Tongue (tissue), 2 donors: Measurements from ENCODE around the gene RABL3. TPM values are rescaled to one million over a fixed set of nuclear protein-coding genes. Genes with fewer than 3 reads are reported as not detected.
"Not testable (repeated sequence)": the region's sequence is repeated elsewhere in the genome, so short reads cannot be mapped to it uniquely, and the experiment has no call there.

Experiments
- DNase-seq: peaks from one replicate; pipeline ENCODE4 v3.0.0-alpha.2; 2015
- total RNA-seq: library from RNA; depleted of rRNA; stranded (reverse); fragments of >200 nt; gene quantifications from one replicate; pipeline ENCODE4 v1.2.3, GENCODE V29; 2014

The RABL3 gene
- total RNA-seq, 1 donor from 2014 or later, result 17.3 TPM

DNA sequence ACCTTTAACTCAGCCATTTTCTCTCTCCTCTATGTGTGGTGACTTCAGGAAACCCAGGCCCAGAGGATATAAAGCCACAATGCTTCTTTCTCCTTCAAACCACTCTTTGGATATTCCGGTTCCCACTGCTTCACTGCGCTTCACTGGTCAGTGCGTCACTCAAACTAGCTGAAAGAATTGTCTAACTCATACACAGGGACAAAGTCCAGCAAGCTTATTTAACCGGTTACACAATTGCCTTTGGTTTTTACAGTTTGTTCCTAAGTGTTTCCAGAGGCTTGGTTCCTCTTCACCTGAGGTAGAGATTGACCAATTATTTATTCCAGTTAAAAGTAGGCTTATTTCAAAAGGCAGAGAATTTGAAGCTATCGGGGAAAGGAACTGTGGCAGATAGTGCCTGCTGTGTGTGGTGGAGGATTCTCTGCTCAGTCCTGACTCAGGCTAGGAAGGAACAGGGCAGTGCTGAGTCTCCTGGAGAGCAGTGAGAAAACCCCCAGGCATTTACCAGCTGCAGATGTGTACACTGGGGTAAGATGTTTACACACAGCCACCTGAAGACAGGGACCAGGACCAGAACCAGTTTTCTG is 60.1 kb downstream of the RABL3 start, which contains the start of gene HGD:
HGD (minus strand) TSS at position 145 of the 587 bp plus-strand sequence; CDS start at position 17, 128 bp downstream.
- no peak for DNase-seq

DNA sequence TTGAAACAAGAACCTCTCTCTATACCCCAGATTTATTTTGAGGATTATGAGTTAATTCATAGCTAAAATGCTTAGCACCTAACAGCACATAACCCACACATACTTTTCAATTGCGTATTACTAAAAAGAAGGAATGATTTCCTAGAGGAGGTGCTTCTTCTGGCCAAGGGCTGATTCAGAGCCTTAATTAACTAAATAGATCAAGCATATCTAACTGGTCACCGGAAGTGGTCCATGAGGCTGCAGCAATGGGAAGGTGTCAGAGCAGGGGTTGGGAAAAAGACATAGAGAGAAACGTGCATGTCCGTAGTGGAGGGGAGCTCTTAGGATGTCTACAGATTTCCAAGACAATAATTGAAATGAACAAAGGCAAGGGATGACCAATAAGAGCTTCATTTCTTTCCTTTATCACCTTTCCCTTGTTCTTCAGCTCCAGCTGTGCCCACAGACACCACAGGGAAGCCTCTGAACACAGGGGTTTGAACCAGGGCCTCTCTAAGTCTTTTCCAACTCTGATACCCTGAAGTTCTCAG is 60.7 kb downstream of the RABL3 start:
- no peak for DNase-seq

DNA sequence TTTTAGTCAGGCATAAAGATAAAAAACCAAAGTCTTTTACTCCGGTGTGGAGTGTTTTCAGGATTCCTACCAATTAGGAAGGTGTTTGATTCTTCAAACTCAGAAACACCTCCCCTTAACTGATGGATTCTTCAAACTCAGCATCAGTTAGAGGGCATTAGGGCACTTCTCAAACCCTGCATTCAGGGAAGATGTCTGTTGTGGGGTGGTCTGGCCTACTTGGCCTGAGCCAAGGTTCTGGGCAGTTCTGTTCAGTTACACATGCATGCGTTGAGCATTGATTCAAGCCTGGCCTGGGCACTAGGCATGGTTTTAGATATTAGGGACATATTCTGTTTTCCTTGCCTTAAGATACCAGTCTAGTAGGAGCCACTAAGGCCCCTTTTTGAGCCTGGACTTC is 61.3 kb downstream of the RABL3 start:
- no peak for DNase-seq

DNA sequence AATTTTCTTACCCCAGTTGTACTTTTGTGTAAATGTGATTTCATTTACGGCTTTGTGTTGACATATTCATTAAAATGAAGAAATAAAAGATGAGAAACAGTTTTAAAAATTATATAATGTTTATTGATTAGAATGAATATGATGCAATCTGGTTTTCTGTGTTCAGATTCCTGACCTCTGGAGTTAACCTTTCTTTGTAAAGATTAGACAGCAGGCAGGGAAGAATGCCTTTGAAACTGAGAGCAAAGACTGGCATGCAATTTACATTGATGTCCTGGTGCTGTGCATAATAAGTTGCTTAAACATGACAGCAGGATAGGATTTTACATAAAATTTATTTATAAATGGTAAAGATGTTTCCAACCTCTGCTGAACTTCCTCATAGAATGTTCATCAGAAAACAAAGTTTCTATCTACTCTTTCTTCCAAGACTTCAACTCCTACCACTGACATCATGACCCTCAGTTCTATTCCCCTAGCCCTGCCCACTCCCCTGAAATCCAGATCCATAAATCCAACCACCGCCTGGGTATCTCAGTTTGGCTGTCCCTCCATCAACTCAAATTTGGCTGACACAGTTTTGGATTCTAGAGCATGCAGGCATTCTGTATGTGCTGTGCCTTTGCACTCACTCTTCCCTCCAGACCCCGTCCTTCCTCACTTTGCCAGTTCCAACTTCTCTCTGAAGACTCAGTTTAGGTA is 62.0 kb downstream of the RABL3 start:
- no peak for DNase-seq

DNA sequence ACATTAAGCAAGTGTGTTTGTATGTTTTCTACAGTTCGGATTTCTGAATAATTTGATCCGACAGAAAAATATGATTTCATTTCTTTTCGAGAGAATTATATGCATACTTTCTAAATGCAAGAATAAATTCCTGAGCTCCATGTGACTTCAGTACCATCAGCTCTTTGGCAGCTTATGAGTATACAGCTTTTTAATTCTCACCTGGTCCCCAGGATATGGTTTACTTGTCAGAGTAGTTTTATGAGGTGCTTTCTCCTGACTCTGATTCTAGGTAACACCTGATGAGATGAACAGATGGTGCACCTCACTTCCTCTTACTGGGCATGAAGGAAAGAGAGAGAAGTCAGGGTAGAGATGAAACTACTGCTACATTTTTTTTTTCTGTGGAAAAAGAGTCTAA is 63.3 kb downstream of the RABL3 start:
- no peak for DNase-seq

DNA sequence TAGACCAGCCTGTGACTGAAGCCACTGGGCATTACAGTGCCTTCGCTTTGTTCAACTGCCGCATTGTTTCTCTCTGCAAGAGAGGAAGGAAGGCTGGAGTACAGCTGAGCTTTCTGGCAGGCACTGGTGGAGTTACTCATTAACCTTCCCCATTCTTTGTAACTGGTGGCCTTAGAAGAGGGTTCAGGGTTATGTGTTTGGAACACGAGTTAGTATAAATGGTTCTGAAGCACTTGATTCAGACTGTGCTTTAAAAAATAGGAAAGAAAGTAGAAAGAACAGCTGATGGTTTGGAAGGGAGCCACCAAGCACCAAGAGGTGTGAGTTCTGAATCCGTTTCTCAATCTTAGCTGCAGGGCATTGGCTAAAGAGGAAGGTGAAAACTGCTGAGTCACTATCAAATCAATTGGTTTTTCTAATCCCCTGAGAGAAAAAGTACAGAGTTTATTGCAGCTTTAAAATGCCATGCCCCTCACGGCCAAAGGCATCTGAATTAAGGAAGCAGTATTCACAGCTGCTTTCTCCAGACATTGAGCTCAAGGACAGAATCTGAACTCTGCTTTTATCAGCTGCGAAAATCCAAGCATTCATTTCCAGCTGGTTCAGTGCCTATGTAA is 63.9 kb downstream of the RABL3 start:
- peak; percentile 27 for DNase-seq

DNA sequence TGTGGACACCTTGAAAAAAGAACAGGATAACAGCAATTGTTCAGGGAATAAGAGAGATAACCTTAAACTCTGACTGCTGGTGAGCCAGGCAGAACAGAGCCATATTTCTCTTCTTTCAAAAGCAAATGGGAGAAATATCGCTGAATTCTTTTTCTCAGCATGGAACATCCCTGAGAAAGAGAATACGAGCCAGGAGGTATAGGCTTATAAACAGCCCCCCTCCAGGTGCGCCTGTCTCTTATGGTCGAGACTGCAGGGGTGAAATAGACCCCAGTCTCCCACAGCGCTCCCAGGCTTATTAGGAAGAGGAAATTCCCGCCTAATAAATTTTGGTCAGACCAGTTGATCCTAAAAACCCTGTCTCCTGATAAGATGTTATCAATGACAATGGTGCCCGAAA is 65.1 kb downstream of the RABL3 start:
- not testable (repeated sequence) for DNase-seq

DNA sequence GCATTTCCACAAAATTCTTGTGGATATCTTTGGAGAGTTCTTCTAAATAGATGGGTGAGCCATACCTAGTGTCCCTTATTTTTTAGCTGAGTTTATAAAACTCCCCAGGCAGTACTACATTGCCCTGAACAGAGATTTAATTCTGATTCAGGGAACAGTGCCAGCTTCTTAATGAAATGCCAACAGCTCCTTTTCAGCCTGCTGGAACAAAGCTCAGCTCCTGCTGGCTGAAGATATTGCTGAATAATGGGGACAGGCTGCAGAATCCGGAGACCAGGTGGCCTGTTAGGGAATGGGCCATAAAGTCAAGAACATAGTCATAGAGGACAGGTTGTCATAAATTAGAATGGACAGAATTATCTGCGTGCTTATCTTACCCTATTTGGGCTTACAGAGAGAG is 69.2 kb downstream of the RABL3 start:
- no peak for DNase-seq

DNA sequence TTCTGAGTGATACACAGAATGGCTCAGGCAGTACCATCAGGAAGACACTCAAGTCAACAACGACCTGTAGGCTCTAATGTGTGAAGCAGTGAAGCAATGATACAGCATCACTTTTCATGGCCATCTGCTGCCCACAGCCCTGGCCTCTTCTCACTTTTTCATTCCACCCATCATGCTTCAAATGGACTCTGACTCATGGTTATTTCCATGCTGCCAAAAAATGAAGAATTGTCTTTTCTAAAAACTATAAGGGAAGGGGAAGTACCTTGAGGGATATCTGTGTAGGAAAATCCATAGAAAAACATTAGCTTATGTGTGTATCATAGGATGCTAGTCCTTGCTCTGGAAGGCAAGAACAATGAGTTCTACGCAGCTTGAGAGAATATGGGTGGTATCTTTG is 71.7 kb downstream of the RABL3 start:
- no peak for DNase-seq

DNA sequence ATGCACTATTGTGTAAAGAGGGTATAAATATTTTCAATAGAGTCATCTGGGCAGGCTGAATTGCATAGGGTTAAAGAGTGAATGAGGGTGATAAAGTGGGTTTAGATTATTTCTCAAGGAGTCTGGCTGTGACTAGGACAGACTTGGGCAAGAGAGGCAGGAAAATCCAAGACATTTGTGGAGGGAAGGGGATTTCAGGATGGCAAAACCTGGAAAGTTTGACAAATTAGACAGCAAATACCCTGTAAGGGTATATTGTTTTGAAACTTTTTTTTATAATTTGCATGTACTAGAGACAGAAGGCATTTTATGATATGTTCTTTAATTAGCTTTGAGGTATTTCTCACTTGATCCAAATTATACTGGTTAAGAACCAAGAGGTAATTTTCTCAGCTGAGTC is 77.4 kb downstream of the RABL3 start:
- no peak for DNase-seq

DNA sequence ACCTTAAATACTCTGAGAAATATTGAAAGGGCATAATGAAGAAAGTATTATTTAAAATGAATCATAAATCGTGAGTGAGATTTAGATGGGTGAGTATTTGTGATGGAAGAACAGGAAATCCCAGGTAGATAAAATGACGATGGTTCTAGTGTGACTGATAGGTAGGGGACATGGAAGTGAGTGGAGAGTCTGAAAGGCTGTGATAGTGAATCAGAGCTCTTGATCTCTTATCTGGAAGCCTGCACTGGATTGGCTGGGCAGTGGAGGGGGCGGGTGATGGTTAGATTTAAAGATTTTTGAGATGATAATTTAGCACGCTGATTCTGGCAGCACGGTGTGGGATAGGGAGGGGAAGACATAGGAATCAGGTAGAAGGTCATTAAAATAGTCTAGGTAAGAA is 80.4 kb downstream of the RABL3 start:
- DNase-seq, result no peak

DNA sequence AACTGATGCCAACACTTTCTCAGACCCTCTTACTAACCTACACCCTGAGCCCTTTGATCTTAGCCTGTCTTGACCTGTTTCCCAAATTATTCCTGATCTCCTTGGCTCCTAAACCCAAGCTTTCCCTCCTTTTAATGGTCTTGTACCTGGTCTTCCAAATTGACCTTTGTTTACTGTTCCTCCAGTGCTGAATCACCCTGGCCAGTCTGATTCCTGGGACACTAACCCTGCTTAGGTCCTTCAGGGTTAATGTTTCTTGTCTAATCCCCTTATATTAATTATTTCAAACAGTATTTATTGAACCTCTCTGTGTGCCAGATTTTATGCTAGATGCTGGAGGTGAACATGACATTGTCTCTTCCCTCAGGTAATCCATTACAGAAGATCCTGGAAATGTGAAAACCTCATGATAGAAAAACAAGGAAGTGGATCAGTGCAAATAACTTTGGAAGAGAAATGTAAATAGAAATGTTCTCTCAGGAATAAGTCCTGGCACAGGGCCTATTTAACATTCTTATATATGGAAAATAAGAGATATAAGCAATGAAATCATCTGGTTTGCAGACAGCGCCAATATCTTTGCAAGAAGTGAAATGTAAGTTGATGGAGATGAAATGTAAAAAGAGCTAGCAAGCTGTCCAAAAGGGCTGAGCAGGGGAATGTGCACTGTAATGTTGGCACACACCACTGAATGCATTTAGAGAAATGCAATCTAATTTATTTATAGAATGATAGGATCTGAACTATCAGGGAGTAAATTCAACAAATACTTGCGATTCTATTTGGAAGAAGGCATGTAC is 81.0 kb downstream of the RABL3 start:
- peak; percentile 10 for DNase-seq

DNA sequence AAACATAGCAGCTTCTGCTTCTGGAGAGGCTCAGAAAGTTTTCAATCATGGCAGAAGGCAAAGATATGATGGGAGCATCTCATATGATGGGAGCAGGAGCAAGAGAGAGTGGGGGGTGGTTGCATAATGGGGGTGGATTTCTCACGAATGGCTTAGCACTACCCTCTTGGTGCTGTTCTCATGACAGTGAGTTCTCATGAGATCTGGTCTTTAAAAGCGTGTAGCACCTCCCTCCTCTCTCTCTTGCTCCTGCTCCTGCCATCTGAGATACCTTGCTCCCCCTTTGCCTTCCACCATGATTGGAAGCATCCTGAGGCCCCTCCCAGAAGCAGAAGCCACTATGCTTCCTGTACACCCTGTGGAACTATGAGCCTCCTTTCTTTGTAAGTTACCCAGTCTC is 82.5 kb downstream of the RABL3 start:
- DNase-seq, result no peak

DNA sequence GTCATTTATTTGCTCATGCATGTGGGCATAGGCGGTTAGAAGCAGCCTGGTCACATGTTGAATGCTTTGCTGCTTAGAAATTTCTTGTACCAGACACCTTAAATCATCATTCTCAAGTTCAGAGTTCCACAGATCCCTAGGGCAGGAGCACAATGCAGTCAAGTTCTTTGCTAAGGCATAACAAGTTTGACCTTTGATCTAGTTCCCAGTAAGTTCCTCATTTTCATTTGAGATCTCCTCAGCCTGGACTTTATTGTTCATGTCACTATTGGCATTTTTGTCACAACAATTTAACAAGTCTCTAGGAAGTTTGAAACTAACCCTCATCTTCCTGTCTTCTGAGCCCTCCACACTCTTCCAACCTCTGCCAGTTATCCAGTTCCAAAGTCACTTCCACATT is 83.0 kb downstream of the RABL3 start:
- DNase-seq, result no peak

DNA sequence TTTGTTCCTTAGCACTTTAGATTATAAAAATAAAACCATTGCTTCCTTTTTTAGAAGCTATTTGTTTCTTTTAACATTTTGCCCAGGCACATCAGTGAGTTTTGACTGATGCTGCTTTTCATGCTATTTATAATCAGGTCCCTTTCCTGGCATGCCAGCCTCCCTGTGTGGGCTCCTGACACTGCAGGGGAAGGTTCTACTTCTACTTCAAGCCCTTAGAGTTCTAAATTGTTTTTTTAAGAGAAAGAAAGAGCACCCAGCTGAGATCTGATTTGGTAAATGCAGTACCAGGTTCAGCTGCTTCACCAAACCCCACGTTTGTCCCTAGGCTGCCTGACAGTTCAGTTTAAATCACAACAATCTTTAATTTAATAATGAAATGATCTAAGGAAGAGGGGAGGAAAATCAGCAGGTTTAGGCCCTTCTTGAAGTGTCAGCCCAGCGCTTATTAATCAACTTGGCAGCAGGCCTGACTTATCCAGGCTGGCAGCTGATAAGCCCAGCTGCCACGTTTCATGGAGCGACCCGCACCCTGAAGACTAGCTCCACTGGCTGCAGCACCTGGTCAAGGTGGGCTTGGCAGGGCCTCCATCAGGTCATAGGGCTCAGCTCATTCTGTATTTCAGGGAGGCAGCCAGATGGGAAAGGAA is 89.3 kb downstream of the RABL3 start:
- no peak for DNase-seq

DNA sequence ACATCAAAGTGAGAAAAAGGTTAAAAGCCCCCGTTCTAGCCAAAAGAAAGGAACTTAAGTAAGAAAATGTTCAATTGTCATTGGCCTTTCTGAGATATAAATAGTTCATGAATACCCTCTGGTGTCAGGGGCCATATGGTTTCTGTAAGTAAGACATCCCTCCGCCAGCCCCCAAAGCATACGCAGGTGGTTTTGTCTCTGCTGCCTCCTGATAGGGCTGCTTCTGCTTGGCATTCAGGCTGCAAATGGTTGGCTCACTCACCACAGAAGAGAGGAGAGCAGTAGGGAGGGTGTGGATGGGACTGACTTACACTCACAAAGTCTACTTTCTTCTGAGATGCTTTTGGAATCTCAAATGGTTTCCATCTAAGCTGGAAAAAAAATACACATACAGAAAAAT is 90.0 kb downstream of the RABL3 start:
- DNase-seq, result peak; percentile 11

DNA sequence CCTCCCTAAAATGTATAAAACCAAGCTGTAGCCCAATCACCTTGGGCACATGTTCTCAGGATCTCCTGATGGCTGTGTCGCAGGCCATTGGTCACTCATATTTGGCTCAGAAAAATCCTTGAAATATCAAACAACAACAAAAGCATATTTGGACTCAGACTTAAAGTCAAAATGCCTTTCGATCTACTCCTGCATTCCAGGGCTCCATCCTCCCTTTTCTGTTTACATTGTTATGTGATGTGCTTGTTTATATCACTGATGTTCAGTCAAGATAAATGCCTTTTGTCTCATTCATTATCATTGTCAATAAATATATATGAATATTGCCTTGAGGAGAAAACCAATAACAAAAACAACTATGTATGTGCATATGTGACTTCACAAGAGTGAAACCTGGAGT is 92.0 kb downstream of the RABL3 start:
- no peak for DNase-seq

DNA sequence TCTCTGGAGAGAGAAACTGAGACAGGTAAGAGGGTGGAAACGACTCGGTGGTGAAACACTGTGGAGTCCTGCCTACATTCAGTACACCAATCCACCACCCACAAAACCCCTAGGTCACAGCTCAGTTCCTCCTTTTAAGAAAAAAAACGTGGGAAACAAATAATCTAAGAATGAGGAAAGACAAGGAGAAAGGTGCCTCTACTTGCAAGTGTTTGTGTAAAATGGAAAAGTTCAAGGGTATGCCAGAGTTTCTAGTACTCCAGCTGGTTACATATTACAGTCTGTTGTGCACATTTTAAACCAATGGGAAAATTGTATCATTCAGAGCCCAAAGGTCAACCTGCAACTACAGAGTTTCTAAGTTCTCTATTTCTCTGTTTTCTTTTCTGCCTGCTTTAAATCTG is 92.5 kb downstream of the RABL3 start:
- DNase-seq, result no peak

DNA sequence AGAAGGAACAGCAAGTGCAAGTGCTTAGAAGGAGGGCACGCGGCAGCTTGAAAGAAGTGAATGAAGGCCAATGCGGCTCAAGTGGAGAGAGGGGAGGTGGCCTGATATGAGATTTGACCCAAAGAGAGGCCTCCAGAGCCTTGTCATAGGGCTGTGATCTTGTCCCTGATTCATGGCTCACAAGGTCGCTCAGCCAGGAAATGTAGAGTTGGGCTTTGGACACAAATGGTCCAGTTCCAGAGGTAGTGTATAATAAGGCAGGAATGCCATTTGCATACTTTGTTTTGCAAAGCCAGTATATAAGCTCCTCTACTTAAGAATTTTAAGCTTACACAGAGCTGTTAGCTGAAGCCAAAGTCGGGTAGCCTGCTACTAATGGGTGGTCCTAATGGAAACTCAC is 94.0 kb downstream of the RABL3 start:
- DNase-seq, result no peak

DNA sequence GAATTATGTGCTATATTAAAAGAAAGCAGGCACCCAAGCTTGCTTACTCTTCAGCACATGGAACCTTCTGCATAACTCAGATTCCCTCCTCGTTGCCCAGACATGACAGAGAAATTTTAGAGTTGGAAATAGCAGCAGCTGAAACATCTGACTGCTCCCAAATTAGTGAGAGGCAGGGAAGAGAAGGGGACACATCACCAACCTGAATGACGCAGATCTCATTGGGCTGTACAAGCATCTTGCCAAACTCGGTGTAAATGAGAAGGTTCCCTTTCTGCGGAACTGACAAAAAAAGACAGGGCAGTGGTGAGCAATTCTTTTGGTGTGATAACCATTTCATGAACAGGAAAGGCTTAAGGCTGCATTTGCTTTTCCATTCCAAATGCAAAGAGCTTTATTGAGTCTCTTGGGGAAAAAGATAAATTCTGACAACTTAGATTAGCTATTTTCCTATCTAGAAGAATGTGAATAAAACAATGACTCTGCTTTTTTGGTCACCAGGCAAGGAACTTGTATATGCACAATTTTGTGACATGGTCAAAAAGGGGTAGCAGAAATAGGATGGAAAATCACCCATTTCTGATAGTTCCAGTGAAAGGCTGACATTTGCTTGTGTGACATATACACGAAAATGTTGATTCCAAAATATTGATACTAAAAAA is 95.4 kb downstream of the RABL3 start:
- no peak for DNase-seq

DNA sequence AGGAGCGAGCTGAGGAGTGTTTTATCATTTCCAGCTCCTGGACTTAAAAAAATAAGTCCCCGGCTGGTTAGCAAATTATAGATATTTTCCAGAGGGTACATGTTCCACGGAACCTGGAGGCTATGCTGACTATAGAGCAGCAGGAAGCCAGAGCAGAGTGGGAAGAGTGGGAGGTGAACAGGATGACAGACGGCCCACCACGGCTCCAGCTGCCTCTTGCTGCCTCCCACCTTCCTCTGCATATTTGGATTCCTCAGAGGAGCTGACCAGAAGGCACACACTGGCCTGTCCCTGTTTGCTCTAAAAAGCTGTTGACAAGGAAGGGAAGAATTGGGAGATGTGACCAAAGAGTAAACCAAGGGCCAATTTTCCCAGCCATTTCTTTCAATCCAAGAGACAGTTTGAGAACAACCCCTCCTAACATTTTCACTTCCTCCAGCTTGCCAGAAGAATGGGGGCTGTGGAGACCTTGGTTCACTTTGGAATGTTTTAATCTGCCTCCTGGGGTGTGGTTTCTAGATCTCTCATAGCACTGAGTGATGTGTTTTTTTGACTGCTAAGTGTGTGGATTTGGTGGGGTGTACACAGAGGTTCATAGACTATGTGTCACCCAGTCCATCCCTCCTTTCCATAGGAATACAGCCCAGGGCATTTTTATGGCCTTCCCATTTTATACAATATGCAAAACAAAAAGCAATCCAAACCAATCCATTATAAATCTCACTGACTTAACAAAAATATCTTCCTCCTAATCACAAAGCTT is 97.1 kb downstream of the RABL3 start:
- no peak for DNase-seq
